Measurements from ENCODE around the gene ABCG5. TPM values are rescaled to one million over a fixed set of nuclear protein-coding genes. Genes with fewer than 3 reads are reported as not detected.

The ABCG5 gene
- total and polyA plus RNA-seq, 7 donors, result 0.01 to 0.08 TPM; not detected in 5

GRCh38 chr2:43824951-43825493 is 13.6 kb downstream of the ABCG5 start:
- DNase-seq (no peak), ATAC-seq (no peak)
- Histone ChIP-seq H3K27me3 (ENCODE audit: insufficient read depth in 3 of 3, low read length in 2 of 3) (peaks cover 0 to 6% (median 0%) of the 10 kb centered on the region in 3 donors), H3K27ac (no peak overlapping the region), H3K36me3 (ENCODE audit: insufficient read depth in 1 of 2, low read depth in 1 of 2) (no peaks in the 10 kb centered on the region), H3K4me3 (no peak overlapping the region), H3K4me1 (no peaks in the 10 kb centered on the region), H3K9me3 (no peaks in the 10 kb centered on the region)
- 81 to 82% (median 82%) methylated on average over 12 of the region's 12 CpGs for WGBS, 3 donors
- no peak for TF ChIP-seq CTCF (IDR thresholded peaks at IDR 0.05)
- intact Hi-C loops (cut with DNase I), result no loop called here

GRCh38 chr2:43824512-43824911 is 14.1 kb downstream of the ABCG5 start:
- DNase-seq, result no peak
- no peak for ATAC-seq
- WGBS, 3 donors, result 90 to 93% (median 92%) methylated on average over 2 of the region's 2 CpGs
- peaks cover 0 to 2% (median 0%) of the 10 kb centered on the region in 3 donors for H3K27me3 ChIP-seq (ENCODE audit: insufficient read depth in 3 of 3, low read length in 2 of 3)
- no peak overlapping the region for H3K4me3 ChIP-seq
- no peaks in the 10 kb centered on the region for H3K9me3 ChIP-seq
- no peaks in the 10 kb centered on the region for H3K36me3 ChIP-seq (ENCODE audit: insufficient read depth in 1 of 2, low read depth in 1 of 2)
- no peak for TF ChIP-seq CTCF (IDR thresholded peaks at IDR 0.05)
- intact Hi-C loops (cut with DNase I), result no loop called here
- H3K4me1 ChIP-seq, result no peaks in the 10 kb centered on the region
- H3K27ac ChIP-seq, result no peak overlapping the region

DNA sequence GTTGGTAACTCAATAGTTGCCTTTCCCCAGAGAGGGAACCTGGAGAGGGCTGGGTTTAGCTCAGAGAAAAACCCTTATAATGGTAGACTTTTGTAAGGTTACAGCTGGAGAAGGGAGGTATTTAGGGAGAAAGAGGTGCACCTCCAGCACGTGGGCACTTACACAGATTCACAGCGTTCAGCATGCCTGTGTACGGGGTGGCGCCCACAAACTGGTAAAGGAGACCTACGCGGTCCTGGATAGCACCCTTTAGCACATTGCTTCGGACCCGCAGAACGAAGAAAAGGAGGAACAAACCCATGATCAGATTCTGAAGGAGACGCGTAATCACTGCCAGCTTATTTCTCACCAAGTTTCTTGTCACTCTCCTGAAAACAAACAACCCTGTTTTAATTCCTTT is 14.9 kb downstream of the ABCG5 start:
- intact Hi-C loops (cut with DNase I), result no loop called here

DNA sequence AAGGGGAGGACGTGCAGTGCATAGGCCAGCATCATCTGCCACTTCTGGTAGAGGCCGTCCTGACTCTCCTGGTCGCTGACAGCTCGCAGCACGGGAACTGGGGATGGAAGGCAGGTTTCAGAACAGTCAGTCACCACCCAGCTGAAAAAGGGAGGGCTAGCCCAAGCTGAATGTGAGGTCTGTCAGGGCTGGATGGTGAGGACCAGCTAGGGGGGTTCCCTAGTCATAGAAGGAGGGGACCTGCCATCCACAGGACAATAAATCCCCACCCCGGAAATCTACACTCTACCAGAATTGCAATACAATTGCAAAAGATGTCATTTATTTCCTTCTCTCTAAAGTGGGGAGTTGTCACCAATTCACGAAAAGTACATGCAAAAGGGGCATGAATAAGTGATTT is 15.8 kb downstream of the ABCG5 start:
- Histone ChIP-seq H3K4me1 (no peaks in the 10 kb centered on the region), H3K4me3 (no peak overlapping the region), H3K27me3 (ENCODE audit: insufficient read depth in 3 of 3, low read length in 2 of 3) (no peaks in the 10 kb centered on the region), H3K36me3 (ENCODE audit: insufficient read depth in 1 of 2, low read depth in 1 of 2) (no peaks in the 10 kb centered on the region), H3K9me3 (no peaks in the 10 kb centered on the region), H3K27ac (no peak overlapping the region)
- ATAC-seq, result no peak
- TF ChIP-seq CTCF (IDR thresholded peaks at IDR 0.05), result no peak
- intact Hi-C loops (cut with DNase I), result no loop called here
- DNase-seq, result no peak
- WGBS, 3 donors, result 63 to 72% (median 71%) methylated on average over 7 of the region's 7 CpGs

More for the DNA sequence above, 14.9 kb downstream of the ABCG5 start:
- 88 to 90% (median 90%) methylated on average over 11 of the region's 11 CpGs for WGBS, 3 donors
- Histone ChIP-seq H3K4me3 (no peak overlapping the region), H3K4me1 (no peaks in the 10 kb centered on the region), H3K36me3 (ENCODE audit: insufficient read depth in 1 of 2, low read depth in 1 of 2) (no peaks in the 10 kb centered on the region), H3K27ac (no peak overlapping the region), H3K9me3 (no peaks in the 10 kb centered on the region), H3K27me3 (ENCODE audit: insufficient read depth in 3 of 3, low read length in 2 of 3) (no peaks in the 10 kb centered on the region)
- TF ChIP-seq CTCF (IDR thresholded peaks at IDR 0.05), result no peak
- DNase-seq, result no peak
- no peak for ATAC-seq

Data from psoas muscle (tissue), 8 donors.